Stomach (tissue), 4 donors: Measurements from ENCODE around the gene ISOC1.

ENCODE experiments used
- EP300 ChIP-seq: sonication (generic); formaldehyde crosslinking; IDR thresholded peaks from one replicate; pipeline ENCODE4 v1.6.1; 2017; ENCODE audit warnings: antibody characterized with exemption
- POLR2A ChIP-seq, 4 donors: fragments of 450-650 bp; IDR thresholded peaks; one replicate each; pipeline ENCODE4 v1.6.1; 2016; ENCODE audit warnings: antibody characterized with exemption in 4 of 4, control low read depth in 2 of 4, mild to moderate bottlenecking in 1 of 4, moderate library complexity in 1 of 4
- TF ChIP-seq, protein P1 (sequence below), 7 experiments: fragments of 450-650 bp in 4 of 7; fragments of 200-600 bp in 3 of 7; sonication (generic) in 3 of 7; IDR thresholded peaks; one replicate each; pipeline ENCODE4 v1.5.1; 2016 to 2019; ENCODE audit warnings: antibody characterized with exemption in 7 of 7, control low read depth in 2 of 7, mild to moderate bottlenecking in 1 of 7

DNA sequence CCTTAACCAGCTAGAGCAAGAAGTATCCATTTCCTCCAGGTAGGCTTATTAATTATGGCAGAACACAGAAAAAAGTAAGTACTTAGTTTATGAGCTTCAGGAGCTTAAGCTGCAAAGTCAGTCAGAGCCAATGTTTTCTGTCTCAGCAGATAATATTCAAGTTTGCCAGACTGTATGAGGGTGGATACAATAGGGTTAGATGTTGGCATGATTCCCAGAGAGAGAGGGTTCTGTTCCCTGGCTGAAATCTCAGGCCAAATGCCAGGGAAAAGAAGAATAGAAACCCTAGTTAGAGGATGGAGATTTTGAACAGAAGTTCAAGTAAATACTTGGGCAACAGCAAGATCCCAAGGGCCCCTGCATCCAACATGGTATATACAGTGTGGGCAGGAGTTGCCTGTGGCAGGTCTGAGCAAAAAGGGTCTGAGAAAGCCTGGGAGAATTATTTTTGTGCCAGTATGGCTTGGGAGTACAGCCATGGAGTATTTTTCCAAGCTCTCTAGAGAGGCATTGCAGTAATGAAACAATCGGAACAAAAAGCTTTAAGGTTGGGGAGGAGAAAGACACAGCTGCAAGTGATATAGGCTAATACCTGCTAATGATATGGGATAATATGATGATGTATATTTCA is 31.0 kb upstream of the ISOC1 start:
- no peak for TF ChIP-seq POLR2A (IDR thresholded peaks at IDR 0.05)
- TF ChIP-seq, protein P1, sequence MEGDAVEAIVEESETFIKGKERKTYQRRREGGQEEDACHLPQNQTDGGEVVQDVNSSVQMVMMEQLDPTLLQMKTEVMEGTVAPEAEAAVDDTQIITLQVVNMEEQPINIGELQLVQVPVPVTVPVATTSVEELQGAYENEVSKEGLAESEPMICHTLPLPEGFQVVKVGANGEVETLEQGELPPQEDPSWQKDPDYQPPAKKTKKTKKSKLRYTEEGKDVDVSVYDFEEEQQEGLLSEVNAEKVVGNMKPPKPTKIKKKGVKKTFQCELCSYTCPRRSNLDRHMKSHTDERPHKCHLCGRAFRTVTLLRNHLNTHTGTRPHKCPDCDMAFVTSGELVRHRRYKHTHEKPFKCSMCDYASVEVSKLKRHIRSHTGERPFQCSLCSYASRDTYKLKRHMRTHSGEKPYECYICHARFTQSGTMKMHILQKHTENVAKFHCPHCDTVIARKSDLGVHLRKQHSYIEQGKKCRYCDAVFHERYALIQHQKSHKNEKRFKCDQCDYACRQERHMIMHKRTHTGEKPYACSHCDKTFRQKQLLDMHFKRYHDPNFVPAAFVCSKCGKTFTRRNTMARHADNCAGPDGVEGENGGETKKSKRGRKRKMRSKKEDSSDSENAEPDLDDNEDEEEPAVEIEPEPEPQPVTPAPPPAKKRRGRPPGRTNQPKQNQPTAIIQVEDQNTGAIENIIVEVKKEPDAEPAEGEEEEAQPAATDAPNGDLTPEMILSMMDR (IDR thresholded peaks at IDR 0.05): no peak
- TF ChIP-seq EP300: no peak
